ENCODE results near the gene LMBRD1. TPM values are rescaled to one million over a fixed set of nuclear protein-coding genes. Genes with fewer than 3 reads are reported as not detected.
"Not testable (repeated sequence)": the region's sequence is repeated elsewhere in the genome, so short reads cannot be mapped to it uniquely, and the experiment has no call there.

LMBRD1 gene
- total RNA-seq, 2 donors from 2014 or later, result 30.1 to 34.8 TPM

- no peaks in the 10 kb centered on the region for H3K4me1 Mint-ChIP-seq
- no peak overlapping the region for H3K4me3 Mint-ChIP-seq
- no peak overlapping the region for H3K27ac ChIP-seq (ENCODE audit: low read depth, low read length)
- TF ChIP-seq CTCF (conservative IDR thresholded peaks at IDR 0.05), result no peak
- no peaks in the 10 kb centered on the region for H3K27me3 Mint-ChIP-seq (ENCODE audit: insufficient read depth)
- WGBS, 2 experiments (ENCODE audit: insufficient coverage in 1 of 2, insufficient read length in 1 of 2), result 100% methylated on average over 1 of the region's 1 CpG; no CpG with 5 or more reads in 1 of the 2 experiments
- H3K36me3 ChIP-seq (ENCODE audit: control insufficient read depth, insufficient read depth, low read length), result peaks cover 8% of the 10 kb centered on the region
- no peaks in the 10 kb centered on the region for H3K9me3 ChIP-seq (ENCODE audit: control insufficient read depth, low read length)
- H3K4me3 ChIP-seq (ENCODE audit: low read length), result no peak overlapping the region
- no peaks in the 10 kb centered on the region for H3K4me1 ChIP-seq (ENCODE audit: control insufficient read depth, insufficient read depth, low read length)
- H3K9me3 Mint-ChIP-seq, result no peaks in the 10 kb centered on the region
- no peak for DNase-seq
- H3K27ac Mint-ChIP-seq, result no peak overlapping the region
- H3K27me3 ChIP-seq (ENCODE audit: control insufficient read depth, insufficient read depth, low read length, poor library complexity, severe bottlenecking), result no peaks in the 10 kb centered on the region
- H3K9ac ChIP-seq (ENCODE audit: extremely low read depth, low read length, poor library complexity, severe bottlenecking), result no peak overlapping the region
- H3K36me3 Mint-ChIP-seq (ENCODE audit: low read depth), result peaks cover 15% of the 10 kb centered on the region
These were observed 116.5 kb downstream of the LMBRD1 start for GRCh38 chr6:69680302-69680701.

- Mint-ChIP-seq H3K4me1 (no peaks in the 10 kb centered on the region), H3K27me3 (ENCODE audit: insufficient read depth) (no peaks in the 10 kb centered on the region), H3K36me3 (ENCODE audit: low read depth) (peaks cover 35% of the 10 kb centered on the region), H3K27ac (no peak overlapping the region), H3K4me3 (no peak overlapping the region), H3K9me3 (no peaks in the 10 kb centered on the region)
- no peaks in the 10 kb centered on the region for H3K9me3 ChIP-seq (ENCODE audit: control insufficient read depth, low read length)
- WGBS, 2 experiments (ENCODE audit: insufficient coverage in 1 of 2, insufficient read length in 1 of 2), result 86 to 100% methylated on average over 2 of the region's 2 CpGs
- no peak for DNase-seq
- H3K4me1 ChIP-seq (ENCODE audit: control insufficient read depth, insufficient read depth, low read length), result no peaks in the 10 kb centered on the region
- H3K4me3 ChIP-seq (ENCODE audit: low read length), result no peak overlapping the region
- TF ChIP-seq CTCF (conservative IDR thresholded peaks at IDR 0.05), result no peak
- H3K27me3 ChIP-seq (ENCODE audit: control insufficient read depth, insufficient read depth, low read length, poor library complexity, severe bottlenecking), result no peaks in the 10 kb centered on the region
- H3K36me3 ChIP-seq (ENCODE audit: control insufficient read depth, insufficient read depth, low read length), result peaks cover 41% of the 10 kb centered on the region
- no peak overlapping the region for H3K27ac ChIP-seq (ENCODE audit: low read depth, low read length)
- H3K9ac ChIP-seq (ENCODE audit: extremely low read depth, low read length, poor library complexity, severe bottlenecking), result no peak overlapping the region
These were observed 123.5 kb downstream of the LMBRD1 start for GRCh38 chr6:69673298-69673697.

GRCh38 chr6:69668916-69669315, 127.9 kb downstream of the LMBRD1 start:
- no peak for DNase-seq
- Histone ChIP-seq H3K27ac (ENCODE audit: low read depth, low read length) (no peak overlapping the region), H3K27me3 (ENCODE audit: control insufficient read depth, insufficient read depth, low read length, poor library complexity, severe bottlenecking) (no peaks in the 10 kb centered on the region), H3K4me3 (ENCODE audit: low read length) (no peak overlapping the region), H3K36me3 (ENCODE audit: control insufficient read depth, insufficient read depth, low read length) (peaks cover 20% of the 10 kb centered on the region), H3K9me3 (ENCODE audit: control insufficient read depth, low read length) (no peaks in the 10 kb centered on the region), H3K9ac (ENCODE audit: extremely low read depth, low read length, poor library complexity, severe bottlenecking) (no peak overlapping the region), H3K4me1 (ENCODE audit: control insufficient read depth, insufficient read depth, low read length) (no peaks in the 10 kb centered on the region)
- H3K4me1 Mint-ChIP-seq, result no peaks in the 10 kb centered on the region
- H3K36me3 Mint-ChIP-seq (ENCODE audit: low read depth), result peaks cover 9% of the 10 kb centered on the region
- peak overlapping the region; percentile 23 for H3K27ac Mint-ChIP-seq
- 89% methylated on average over 2 to 4 of the region's 4 CpGs for WGBS, 2 experiments (ENCODE audit: insufficient coverage in 1 of 2, insufficient read length in 1 of 2)
- no peak overlapping the region for H3K4me3 Mint-ChIP-seq
- H3K9me3 Mint-ChIP-seq, result no peaks in the 10 kb centered on the region
- H3K27me3 Mint-ChIP-seq (ENCODE audit: insufficient read depth), result no peaks in the 10 kb centered on the region
- no peak for TF ChIP-seq CTCF (conservative IDR thresholded peaks at IDR 0.05)

- not testable (repeated sequence) for H3K27me3 Mint-ChIP-seq (ENCODE audit: insufficient read depth); DNase-seq; H3K4me1 Mint-ChIP-seq; H3K9me3 ChIP-seq (ENCODE audit: control insufficient read depth, low read length); H3K36me3 Mint-ChIP-seq (ENCODE audit: low read depth); H3K9me3 Mint-ChIP-seq; H3K27ac Mint-ChIP-seq; H3K4me1 ChIP-seq (ENCODE audit: control insufficient read depth, insufficient read depth, low read length); H3K27ac ChIP-seq (ENCODE audit: low read depth, low read length); H3K27me3 ChIP-seq (ENCODE audit: control insufficient read depth, insufficient read depth, low read length, poor library complexity, severe bottlenecking); H3K4me3 Mint-ChIP-seq; H3K9ac ChIP-seq (ENCODE audit: extremely low read depth, low read length, poor library complexity, severe bottlenecking); H3K36me3 ChIP-seq (ENCODE audit: control insufficient read depth, insufficient read depth, low read length); H3K4me3 ChIP-seq (ENCODE audit: low read length)
- WGBS, 2 experiments (ENCODE audit: insufficient coverage in 1 of 2, insufficient read length in 1 of 2), result 87 to 93% methylated on average over 5 to 9 of the region's 9 CpGs
These were observed 130.0 kb downstream of the LMBRD1 start for GRCh38 chr6:69666779-69667178.
